ENCODE data around the gene WASHC4.

The WASHC4 gene

GRCh38 chr12:105107171-105107493, 399 bp upstream of the WASHC4 start:
- Histone ChIP-seq H3K27ac (no peak overlapping the region), H3K36me3 (no peaks in the 10 kb centered on the region), H3K4me3 (ENCODE audit: low read depth, low read length) (peak overlapping the region; percentile 86), H3K27me3 (ENCODE audit: insufficient read depth, low read depth, severe bottlenecking) (peaks cover 24% of the 10 kb centered on the region), H3K9me3 (ENCODE audit: severe bottlenecking) (no peaks in the 10 kb centered on the region)
- DNase-seq: no peak
- TF ChIP-seq CTCF (IDR thresholded peaks at IDR 0.05; ENCODE audit: low read depth, low read length): no peak

GRCh38 chr12:105109465-105110212, 2.1 kb downstream of the WASHC4 start:
- no peak for DNase-seq
- Histone ChIP-seq H3K9me3 (ENCODE audit: severe bottlenecking) (no peaks in the 10 kb centered on the region), H3K4me3 (ENCODE audit: low read depth, low read length) (no peak overlapping the region), H3K36me3 (no peaks in the 10 kb centered on the region), H3K27me3 (ENCODE audit: insufficient read depth, low read depth, severe bottlenecking) (peaks cover 15% of the 10 kb centered on the region), H3K27ac (no peak overlapping the region)
- TF ChIP-seq CTCF (IDR thresholded peaks at IDR 0.05; ENCODE audit: low read depth, low read length): no peak

GRCh38 chr12:105110851-105111250, 3.3 kb downstream of the WASHC4 start:
- TF ChIP-seq CTCF (IDR thresholded peaks at IDR 0.05; ENCODE audit: low read depth, low read length): no peak
- no peak overlapping the region for H3K4me3 ChIP-seq (ENCODE audit: low read depth, low read length)
- H3K9me3 ChIP-seq (ENCODE audit: severe bottlenecking): no peaks in the 10 kb centered on the region
- DNase-seq: no peak
- peaks cover 11% of the 10 kb centered on the region for H3K27me3 ChIP-seq (ENCODE audit: insufficient read depth, low read depth, severe bottlenecking)
- no peak overlapping the region for H3K27ac ChIP-seq
- peaks cover under 1% of the 10 kb centered on the region for H3K36me3 ChIP-seq

GRCh38 chr12:105113094-105113493, 5.6 kb downstream of the WASHC4 start:
- no peak for TF ChIP-seq CTCF (IDR thresholded peaks at IDR 0.05; ENCODE audit: low read depth, low read length)
- H3K36me3 ChIP-seq: peaks cover 7% of the 10 kb centered on the region
- no peak for DNase-seq
- no peak overlapping the region for H3K4me3 ChIP-seq (ENCODE audit: low read depth, low read length)
- H3K27me3 ChIP-seq (ENCODE audit: insufficient read depth, low read depth, severe bottlenecking): no peaks in the 10 kb centered on the region
- H3K27ac ChIP-seq: no peak overlapping the region
- H3K9me3 ChIP-seq (ENCODE audit: severe bottlenecking): no peaks in the 10 kb centered on the region

- no peak overlapping the region for H3K4me3 ChIP-seq (ENCODE audit: low read depth, low read length)
- TF ChIP-seq CTCF (IDR thresholded peaks at IDR 0.05; ENCODE audit: low read depth, low read length): no peak
- peaks cover 17% of the 10 kb centered on the region for H3K36me3 ChIP-seq
- no peaks in the 10 kb centered on the region for H3K27me3 ChIP-seq (ENCODE audit: insufficient read depth, low read depth, severe bottlenecking)
- DNase-seq: no peak
- H3K9me3 ChIP-seq (ENCODE audit: severe bottlenecking): no peaks in the 10 kb centered on the region
- H3K27ac ChIP-seq: no peak overlapping the region
These were observed 9.4 kb downstream of the WASHC4 start for GRCh38 chr12:105116969-105117368.

- TF ChIP-seq CTCF (IDR thresholded peaks at IDR 0.05; ENCODE audit: low read depth, low read length): no peak
- H3K4me3 ChIP-seq (ENCODE audit: low read depth, low read length): no peak overlapping the region
- H3K9me3 ChIP-seq (ENCODE audit: severe bottlenecking): no peaks in the 10 kb centered on the region
- DNase-seq: no peak
- no peaks in the 10 kb centered on the region for H3K27me3 ChIP-seq (ENCODE audit: insufficient read depth, low read depth, severe bottlenecking)
- no peak overlapping the region for H3K27ac ChIP-seq
- H3K36me3 ChIP-seq: peaks cover 25% of the 10 kb centered on the region
These were observed 13.0 kb downstream of the WASHC4 start for GRCh38 chr12:105120551-105120950.

Measured in WERI-Rb-1 (cell line).